Peyer's patch (tissue), 4 donors: Measurements from ENCODE around the gene RNF225. TPM values are rescaled to one million over a fixed set of nuclear protein-coding genes. Genes with fewer than 3 reads are reported as not detected.
"Not testable (repeated sequence)": the region's sequence is repeated elsewhere in the genome, so short reads cannot be mapped to it uniquely, and the experiment has no call there.

Experiments
- DNase-seq, 3 donors: peaks; one replicate each; pipeline ENCODE4 v3.0.0-alpha.2; 2017 to 2019
- H3K27ac ChIP-seq, 4 donors: fragments of 200-600 bp; sonication (generic); one replicate each; pipeline ENCODE4 v1.5.1; 2016 to 2019
- H3K27me3 ChIP-seq, 2 donors: fragments of 200-600 bp; sonication (generic); one replicate each; pipeline ENCODE4 v1.5.1; 2019
- H3K36me3 ChIP-seq, 3 donors: fragments of 200-600 bp; sonication (generic); one replicate each; pipeline ENCODE4 v1.5.1; 2016 to 2019
- H3K4me1 ChIP-seq, 4 donors: fragments of 200-600 bp; sonication (generic); one replicate each; pipeline ENCODE4 v1.5.1; 2016 to 2019
- H3K4me3 ChIP-seq, 4 donors: fragments of 200-600 bp; sonication (generic); 1 replicate in 3 of 4; 2 replicates in 1 of 4; pipeline ENCODE4 v1.5.1; 2016 to 2019; ENCODE audit warnings: mild to moderate bottlenecking in 1 of 4
- H3K9me3 ChIP-seq, 4 donors: fragments of 200-600 bp; sonication (generic); one replicate each; pipeline ENCODE4 v1.5.1; 2016 to 2019; ENCODE audit warnings: mild to moderate bottlenecking in 1 of 4
- CTCF ChIP-seq, 6 experiments: fragments of 450-650 bp in 4 of 6; fragments of 200-600 bp in 2 of 6; sonication (generic) in 1 of 6; IDR thresholded peaks; one replicate each; pipeline ENCODE4 v1.5.1; 2017 to 2019; ENCODE audit warnings: antibody characterized with exemption in 6 of 6, mild to moderate bottlenecking in 3 of 6, moderate library complexity in 1 of 6
- POLR2A ChIP-seq, 2 donors: fragments of 450-650 bp; IDR thresholded peaks; one replicate each; pipeline ENCODE4 v1.5.1; 2017; ENCODE audit warnings: antibody characterized with exemption in 2 of 2, mild to moderate bottlenecking in 2 of 2, moderate library complexity in 2 of 2
- total RNA-seq, 4 donors: library from RNA; depleted of rRNA; stranded (reverse); fragments of >200 nt; gene quantifications; one replicate each; pipeline ENCODE4 v1.1.0, GENCODE V29; 2016

Gene RNF225
- total RNA-seq, 4 donors from 2014 or later = not detected

- Histone ChIP-seq H3K27ac (no peak overlapping the region), H3K36me3 (no peaks in the 10 kb centered on the region), H3K9me3 (no peaks in the 10 kb centered on the region), H3K4me3 (no peak overlapping the region), H3K27me3 (no peaks in the 10 kb centered on the region), H3K4me1 (no peaks in the 10 kb centered on the region)
- no peak for DNase-seq
- no peak for TF ChIP-seq CTCF (IDR thresholded peaks at IDR 0.05)
Observed at GRCh38 chr19:58367698-58368454, 27.6 kb upstream of the RNF225 start.

- H3K27ac ChIP-seq = no peak overlapping the region
- no peaks in the 10 kb centered on the region for H3K4me1 ChIP-seq
- no peak overlapping the region for H3K4me3 ChIP-seq
- TF ChIP-seq CTCF (IDR thresholded peaks at IDR 0.05) (no peak), POLR2A (IDR thresholded peaks at IDR 0.05) (no peak)
- H3K27me3 ChIP-seq = no peaks in the 10 kb centered on the region
- H3K36me3 ChIP-seq = no peaks in the 10 kb centered on the region
- DNase-seq = peak in 1 of 3 donors; percentile 40
- no peaks in the 10 kb centered on the region for H3K9me3 ChIP-seq
Observed at GRCh38 chr19:58368561-58369360, 26.7 kb upstream of the RNF225 start.

- Histone ChIP-seq H3K4me3 (no peak overlapping the region), H3K9me3 (no peaks in the 10 kb centered on the region), H3K4me1 (no peaks in the 10 kb centered on the region), H3K27me3 (no peaks in the 10 kb centered on the region), H3K36me3 (no peaks in the 10 kb centered on the region), H3K27ac (no peak overlapping the region)
- TF ChIP-seq CTCF (IDR thresholded peaks at IDR 0.05) = no peak
- no peak for DNase-seq
Observed at GRCh38 chr19:58372311-58373133, 22.9 kb upstream of the RNF225 start.

GRCh38 chr19:58374200-58374599, 21.3 kb upstream of the RNF225 start:
- H3K4me1 ChIP-seq = peaks cover 0 to 3% (median 0%) of the 10 kb centered on the region in 4 donors
- DNase-seq = no peak

GRCh38 chr19:58376724-58377123, 18.7 kb upstream of the RNF225 start:
- H3K27me3 ChIP-seq, H3K27ac ChIP-seq, H3K4me3 ChIP-seq, DNase-seq, H3K36me3 ChIP-seq, H3K9me3 ChIP-seq: not testable (repeated sequence)
- H3K4me1 ChIP-seq = peaks cover 0 to 17% (median 7%) of the 10 kb centered on the region in 4 donors

More at GRCh38 chr19:58374200-58374599, 21.3 kb upstream of the RNF225 start:
- H3K36me3 ChIP-seq = no peaks in the 10 kb centered on the region
- no peaks in the 10 kb centered on the region for H3K9me3 ChIP-seq
- H3K27me3 ChIP-seq = no peaks in the 10 kb centered on the region
- no peak overlapping the region for H3K27ac ChIP-seq
- TF ChIP-seq CTCF (IDR thresholded peaks at IDR 0.05) = no peak
- no peak for TF ChIP-seq POLR2A (IDR thresholded peaks at IDR 0.05)
- no peak overlapping the region for H3K4me3 ChIP-seq
